H4 (cell line): ENCODE measurements around the gene IGF2BP3. TPM values are rescaled to one million over a fixed set of nuclear protein-coding genes. Genes with fewer than 3 reads are reported as not detected.
A peak's percentile ranks its signal among the peaks of the same experiment; 100 is the strongest.
"Not testable (repeated sequence)": the region's sequence is repeated elsewhere in the genome, so short reads cannot be mapped to it uniquely, and the experiment has no call there.

Source experiments
- DNase-seq: peaks from one replicate; pipeline ENCODE4 v3.0.0-alpha.2; 2015; ENCODE audit warnings: low spot score
- total RNA-seq: library from RNA; depleted of rRNA; stranded (reverse); fragments of >200 nt; shearing (Covaris generic); gene quantifications from 2 replicates; pipeline ENCODE4 v1.2.3, GENCODE V29; 2014

The IGF2BP3 gene
- total RNA-seq, 1 experiment from 2014 or later, result 110 TPM

GRCh38 chr7:23422909-23423308 is 47.4 kb downstream of the IGF2BP3 start:
- no peak for DNase-seq

- no peak for DNase-seq
Measured at GRCh38 chr7:23422384-23422783, 47.9 kb downstream of the IGF2BP3 start.

- no peak for DNase-seq
Measured at GRCh38 chr7:23419845-23420244, 50.4 kb downstream of the IGF2BP3 start.

- no peak for DNase-seq
Measured at GRCh38 chr7:23419160-23419559, 51.1 kb downstream of the IGF2BP3 start.

- peak; percentile 88 for DNase-seq
Measured at GRCh38 chr7:23418046-23418445, 52.2 kb downstream of the IGF2BP3 start.

GRCh38 chr7:23415198-23415597 is 55.1 kb downstream of the IGF2BP3 start:
- no peak for DNase-seq

- DNase-seq, result no peak
Measured at GRCh38 chr7:23410446-23411183, 59.7 kb downstream of the IGF2BP3 start.

- not testable (repeated sequence) for DNase-seq
Measured at GRCh38 chr7:23406564-23406963, 63.7 kb downstream of the IGF2BP3 start.

- no peak for DNase-seq
Measured at GRCh38 chr7:23405240-23405618, 65.1 kb downstream of the IGF2BP3 start.

- DNase-seq, result no peak
Measured at GRCh38 chr7:23404546-23405239, 65.6 kb downstream of the IGF2BP3 start.

GRCh38 chr7:23403970-23404369 is 66.3 kb downstream of the IGF2BP3 start:
- DNase-seq, result no peak

- not testable (repeated sequence) for DNase-seq
Measured at GRCh38 chr7:23398090-23398489, 72.2 kb downstream of the IGF2BP3 start.

- DNase-seq, result no peak
Measured at GRCh38 chr7:23397241-23397640, 73.0 kb downstream of the IGF2BP3 start.

GRCh38 chr7:23396222-23397015 is 73.9 kb downstream of the IGF2BP3 start:
- no peak for DNase-seq

GRCh38 chr7:23394488-23395171 is 75.7 kb downstream of the IGF2BP3 start:
- no peak for DNase-seq

GRCh38 chr7:23393636-23394035 is 76.7 kb downstream of the IGF2BP3 start:
- no peak for DNase-seq

- no peak for DNase-seq
Measured at GRCh38 chr7:23389701-23390100, 80.6 kb downstream of the IGF2BP3 start.

- DNase-seq, result no peak
Measured at GRCh38 chr7:23387583-23387982, 82.7 kb downstream of the IGF2BP3 start.

GRCh38 chr7:23385140-23385539 is 85.2 kb downstream of the IGF2BP3 start:
- DNase-seq, result no peak

GRCh38 chr7:23383225-23383624 is 87.1 kb downstream of the IGF2BP3 start:
- peak; percentile 37 for DNase-seq

GRCh38 chr7:23380961-23381360 is 89.3 kb downstream of the IGF2BP3 start:
- no peak for DNase-seq

- no peak for DNase-seq
Measured at GRCh38 chr7:23380556-23380955, 89.7 kb downstream of the IGF2BP3 start.
